Activated CD4-positive, alpha-beta T cell treated with anti-CD3 and anti-CD28 coated beads, Interleukin-2, amount 10 ng/mL, durations not matched to agents 24 days and 14 days (primary cell): ENCODE results near the gene SCAMP4. TPM values are rescaled to one million over a fixed set of nuclear protein-coding genes. Genes with fewer than 3 reads are reported as not detected.
"Not testable (repeated sequence)": the region's sequence is repeated elsewhere in the genome, so short reads cannot be mapped to it uniquely, and the experiment has no call there.

Experiments used
- DNase-seq: peaks from one replicate; pipeline ENCODE4 v3.0.0; 2022
- H3K27ac Mint-ChIP-seq: one replicate; pipeline ENCODE4 v1.8.0; 2022; ENCODE audit warnings: mild to moderate bottlenecking, mixed read lengths
- H3K27me3 Mint-ChIP-seq: one replicate; pipeline ENCODE4 v1.8.0; 2022; ENCODE audit warnings: mixed read lengths
- H3K36me3 Mint-ChIP-seq: one replicate; pipeline ENCODE4 v1.8.0; 2022; ENCODE audit warnings: low read depth, mild to moderate bottlenecking, mixed read lengths
- H3K4me1 Mint-ChIP-seq: one replicate; pipeline ENCODE4 v1.8.0; 2021; ENCODE audit warnings: mixed read lengths
- H3K4me3 Mint-ChIP-seq: one replicate; pipeline ENCODE4 v1.8.0; 2022; ENCODE audit warnings: mild to moderate bottlenecking, moderate library complexity, mixed read lengths
- H3K9me3 Mint-ChIP-seq: one replicate; pipeline ENCODE4 v1.8.0; 2021; ENCODE audit warnings: mixed read lengths
- intact Hi-C: fragments of 100-400 bp; cut with micrococcal nuclease; formaldehyde crosslinking; loops from one replicate; pipeline ENCODE4 v1.15.1; 2023
- total RNA-seq: library from RNA; stranded (reverse); gene quantifications from 2 replicates; pipeline ENCODE4 v1.2.3, GENCODE V29; 2022

Gene SCAMP4
- total RNA-seq, 1 donor from 2014 or later = 42.4 TPM

- Mint-ChIP-seq H3K36me3 (peaks cover 23% of the 10 kb centered on the region), H3K4me1 (peaks cover 19% of the 10 kb centered on the region), H3K27ac (peak overlapping the region; percentile 95), H3K4me3 (peak overlapping the region; percentile 99), H3K27me3 (no peaks in the 10 kb centered on the region), H3K9me3 (no peaks in the 10 kb centered on the region)
- intact Hi-C loops = no loop called here
- no peak for DNase-seq
Observed at GRCh38 chr19:1873524-1874473, 31.4 kb upstream of the SCAMP4 start.

GRCh38 chr19:1874554-1875185 lies 30.5 kb upstream of the SCAMP4 start:
- H3K4me3 Mint-ChIP-seq = peak overlapping the region; percentile 99
- no peaks in the 10 kb centered on the region for H3K27me3 Mint-ChIP-seq
- intact Hi-C loops = loop anchor here (5.0 kb wide), 1 partner anchor 213 kb away; no protein-coding TSS in a partner anchor
- peak overlapping the region; percentile 95 for H3K27ac Mint-ChIP-seq
- no peaks in the 10 kb centered on the region for H3K9me3 Mint-ChIP-seq
- peaks cover 20% of the 10 kb centered on the region for H3K36me3 Mint-ChIP-seq
- H3K4me1 Mint-ChIP-seq = peaks cover 16% of the 10 kb centered on the region
- peak; percentile 77 for DNase-seq

- Mint-ChIP-seq H3K27ac (peak overlapping the region; percentile 95), H3K4me3 (peak overlapping the region; percentile 99), H3K4me1 (peaks cover 16% of the 10 kb centered on the region), H3K36me3 (peaks cover 20% of the 10 kb centered on the region)
- DNase-seq, H3K9me3 Mint-ChIP-seq, H3K27me3 Mint-ChIP-seq: not testable (repeated sequence)
- intact Hi-C loops = loop anchor here (5.0 kb wide), 1 partner anchor 212 kb away; no protein-coding TSS in a partner anchor
Observed at GRCh38 chr19:1875265-1875645, 29.9 kb upstream of the SCAMP4 start.

GRCh38 chr19:1875646-1876495 lies 29.3 kb upstream of the SCAMP4 start:
- DNase-seq = peak; percentile 97
- peak overlapping the region; percentile 99 for H3K4me3 Mint-ChIP-seq
- peak overlapping the region; percentile 95 for H3K27ac Mint-ChIP-seq
- no peaks in the 10 kb centered on the region for H3K27me3 Mint-ChIP-seq
- H3K36me3 Mint-ChIP-seq = peaks cover 14% of the 10 kb centered on the region
- H3K9me3 Mint-ChIP-seq = no peaks in the 10 kb centered on the region
- intact Hi-C loops = loop anchor here (1.0 to 5.0 kb wide), 4 partner anchors 9 to 211 kb away; partner anchors contain the start of gene ABHD17A
- peaks cover 16% of the 10 kb centered on the region for H3K4me1 Mint-ChIP-seq

- H3K9me3 Mint-ChIP-seq, H3K27me3 Mint-ChIP-seq, DNase-seq: not testable (repeated sequence)
- intact Hi-C loops = loop anchor here (1.0 to 5.0 kb wide), 4 partner anchors 9 to 211 kb away; partner anchors contain the start of gene ABHD17A
- H3K36me3 Mint-ChIP-seq = peaks cover 14% of the 10 kb centered on the region
- H3K4me1 Mint-ChIP-seq = peaks cover 16% of the 10 kb centered on the region
- H3K4me3 Mint-ChIP-seq = peak overlapping the region; percentile 99
- peak overlapping the region; percentile 91 for H3K27ac Mint-ChIP-seq
Observed at GRCh38 chr19:1876496-1877279, 28.5 kb upstream of the SCAMP4 start.

GRCh38 chr19:1877280-1877660 lies 27.9 kb upstream of the SCAMP4 start:
- DNase-seq, H3K4me3 Mint-ChIP-seq, H3K27me3 Mint-ChIP-seq, H3K27ac Mint-ChIP-seq, H3K9me3 Mint-ChIP-seq: not testable (repeated sequence)
- Mint-ChIP-seq H3K4me1 (peaks cover 20% of the 10 kb centered on the region), H3K36me3 (peaks cover 14% of the 10 kb centered on the region)
- intact Hi-C loops = loop anchor here (2.0 to 5.0 kb wide), 2 partner anchors 66 to 210 kb away; no protein-coding TSS in a partner anchor

- not testable (repeated sequence) for H3K27me3 Mint-ChIP-seq, H3K27ac Mint-ChIP-seq, H3K9me3 Mint-ChIP-seq, DNase-seq, H3K4me3 Mint-ChIP-seq
- Mint-ChIP-seq H3K4me1 (peaks cover 33% of the 10 kb centered on the region), H3K36me3 (peaks cover 21% of the 10 kb centered on the region)
- intact Hi-C loops = loop anchor here (5.0 kb wide), 1 partner anchor 209 kb away; no protein-coding TSS in a partner anchor
Observed at GRCh38 chr19:1878583-1878982, 26.6 kb upstream of the SCAMP4 start.

GRCh38 chr19:1879982-1880381 lies 25.2 kb upstream of the SCAMP4 start:
- not testable (repeated sequence) for H3K9me3 Mint-ChIP-seq, H3K4me3 Mint-ChIP-seq, DNase-seq, H3K27ac Mint-ChIP-seq, H3K27me3 Mint-ChIP-seq
- Mint-ChIP-seq H3K4me1 (peaks cover 34% of the 10 kb centered on the region), H3K36me3 (peaks cover 26% of the 10 kb centered on the region)
- intact Hi-C loops = loop anchor here (5.0 kb wide), 1 partner anchor 207 kb away; no protein-coding TSS in a partner anchor

- Mint-ChIP-seq H3K27me3 (no peaks in the 10 kb centered on the region), H3K4me3 (no peak overlapping the region), H3K36me3 (peaks cover 21% of the 10 kb centered on the region), H3K9me3 (no peaks in the 10 kb centered on the region), H3K27ac (peak overlapping the region; percentile 53), H3K4me1 (peaks cover 31% of the 10 kb centered on the region)
- intact Hi-C loops = no loop called here
- no peak for DNase-seq
Observed at GRCh38 chr19:1880611-1881392, 24.4 kb upstream of the SCAMP4 start.

- not testable (repeated sequence) for H3K9me3 Mint-ChIP-seq, H3K27me3 Mint-ChIP-seq
- intact Hi-C loops = loop anchor here (1.0 kb wide), 1 partner anchor 16 kb away; no protein-coding TSS in a partner anchor
- Mint-ChIP-seq H3K4me3 (peak overlapping the region; percentile 93), H3K36me3 (peaks cover 18% of the 10 kb centered on the region), H3K27ac (peak overlapping the region; percentile 96), H3K4me1 (peaks cover 28% of the 10 kb centered on the region)
- peak; percentile 61 for DNase-seq
Observed at GRCh38 chr19:1881393-1882088, 23.7 kb upstream of the SCAMP4 start.

GRCh38 chr19:1882089-1882785 lies 23.0 kb upstream of the SCAMP4 start:
- H3K4me3 Mint-ChIP-seq = peak overlapping the region; percentile 93
- no peaks in the 10 kb centered on the region for H3K27me3 Mint-ChIP-seq
- peaks cover 18% of the 10 kb centered on the region for H3K36me3 Mint-ChIP-seq
- DNase-seq = peak; percentile 95
- intact Hi-C loops = loop anchor here (1.0 kb wide), 1 partner anchor 15 kb away; no protein-coding TSS in a partner anchor
- H3K27ac Mint-ChIP-seq = peak overlapping the region; percentile 96
- H3K4me1 Mint-ChIP-seq = peaks cover 28% of the 10 kb centered on the region
- no peaks in the 10 kb centered on the region for H3K9me3 Mint-ChIP-seq
